Breast epithelium (tissue), 3 donors: Measurements from ENCODE around the gene AOC3.

Experiments used
- CTCF ChIP-seq, 3 donors: fragments of 450-650 bp; IDR thresholded peaks; one replicate each; pipeline ENCODE4 v1.5.1; 2016 to 2017; ENCODE audit warnings: antibody characterized with exemption in 3 of 3, mild to moderate bottlenecking in 3 of 3, moderate library complexity in 3 of 3
- POLR2A ChIP-seq: fragments of 450-650 bp; IDR thresholded peaks from one replicate; pipeline ENCODE4 v1.6.1; 2016; ENCODE audit warnings: antibody characterized with exemption, mild to moderate bottlenecking, moderate library complexity
- POLR2AphosphoS5 ChIP-seq, 3 donors: sonication (generic); formaldehyde crosslinking; IDR thresholded peaks; one replicate each; pipeline ENCODE4 v1.6.1; 2017; ENCODE audit warnings: antibody characterized with exemption in 3 of 3

- TF ChIP-seq CTCF (IDR thresholded peaks at IDR 0.05) (no peak), POLR2AphosphoS5 (IDR thresholded peaks at IDR 0.05) (no peak), POLR2A (no peak)
These were observed 23.5 kb upstream of the AOC3 start for GRCh38 chr17:42827472-42827871.
